WTC11 (cell line): ENCODE measurements around the gene CLCN4. TPM values are rescaled to one million over a fixed set of nuclear protein-coding genes. Genes with fewer than 3 reads are reported as not detected.

Experiments
- ATAC-seq: fragments of 200-7000 bp; cut with Tn5 transposase; 2 replicates; pipeline ENCODE4 v1.10.0; 2021; ENCODE audit warnings: mild to moderate bottlenecking, moderate library complexity
- CTCF ChIA-PET: fragments of 300-600 bp; sonication (Branson Sonifier 250); formaldehyde crosslinking; loops from one replicate; lab custom pipeline; 2021; ENCODE audit warnings: antibody characterized with exemption; lab: Charles Lee
- POLR2A ChIA-PET: fragments of 350-600 bp; sonication (Branson Sonifier 250); formaldehyde crosslinking; loops from one replicate; lab custom pipeline; 2021; ENCODE audit warnings: antibody characterized with exemption; lab: Charles Lee
- DNase-seq: peaks from one replicate; pipeline ENCODE4 v3.0.0; 2021; ENCODE audit warnings: low spot score
- H3K27ac Mint-ChIP-seq: 2 replicates; pipeline ENCODE4 v1.8.0; 2021; ENCODE audit warnings: mixed read lengths
- H3K27me3 Mint-ChIP-seq: 2 replicates; pipeline ENCODE4 v1.8.0; 2021; ENCODE audit warnings: low read depth, mild to moderate bottlenecking, moderate library complexity, mixed read lengths
- H3K36me3 Mint-ChIP-seq: 2 replicates; pipeline ENCODE4 v1.8.0; 2021; ENCODE audit warnings: mixed read lengths
- H3K4me1 Mint-ChIP-seq: 2 replicates; pipeline ENCODE4 v1.8.0; 2022; ENCODE audit warnings: mixed read lengths
- H3K4me3 Mint-ChIP-seq: 2 replicates; pipeline ENCODE4 v1.8.0; 2021; ENCODE audit warnings: mild to moderate bottlenecking, moderate library complexity, mixed read lengths
- H3K9me3 Mint-ChIP-seq: 2 replicates; pipeline ENCODE4 v1.8.0; 2021; ENCODE audit warnings: mixed read lengths
- E2F4 ChIP-seq: sonication (generic); formaldehyde crosslinking; IDR thresholded peaks from 2 replicates; pipeline ENCODE4 v1.8.1; 2022; ENCODE audit warnings: low read depth, mild to moderate bottlenecking, moderate library complexity, missing genetic modification reagents, borderline replicate concordance
- ELF4 ChIP-seq: sonication (generic); formaldehyde crosslinking; IDR thresholded peaks from 2 replicates; pipeline ENCODE4 v1.8.1; 2022; ENCODE audit warnings: low read depth, mild to moderate bottlenecking, moderate library complexity, missing genetic modification reagents
- EMX1 ChIP-seq: fragments of 250-450 bp; sonication (Bioruptor Pico); IDR thresholded peaks from 2 replicates; pipeline ENCODE4 v1.8.0; 2021; ENCODE audit warnings: mild to moderate bottlenecking
- ESRRA ChIP-seq: sonication (generic); formaldehyde crosslinking; IDR thresholded peaks from 2 replicates; pipeline ENCODE4 v1.8.1; 2022; ENCODE audit warnings: mild to moderate bottlenecking, missing genetic modification reagents, borderline replicate concordance
- FOXP1 ChIP-seq: sonication (generic); formaldehyde crosslinking; IDR thresholded peaks from 2 replicates; pipeline ENCODE4 v1.8.0; 2022; ENCODE audit warnings: missing genetic modification reagents, mild to moderate bottlenecking, moderate library complexity, borderline replicate concordance
- HMGXB4 ChIP-seq: sonication (generic); formaldehyde crosslinking; IDR thresholded peaks from 2 replicates; pipeline ENCODE4 v1.8.1; 2023; ENCODE audit warnings: mild to moderate bottlenecking, moderate library complexity, missing genetic modification reagents
- KAT7 ChIP-seq: sonication (generic); formaldehyde crosslinking; IDR thresholded peaks from 2 replicates; pipeline ENCODE4 v1.8.1; 2023; ENCODE audit warnings: missing genetic modification reagents, mild to moderate bottlenecking, borderline replicate concordance
- NFYB ChIP-seq: sonication (generic); formaldehyde crosslinking; conservative IDR thresholded peaks from 2 replicates; pipeline ENCODE4 v1.8.0; 2022; ENCODE audit warnings: low read depth, missing genetic modification reagents
- PRDM15 ChIP-seq: sonication (generic); formaldehyde crosslinking; IDR thresholded peaks from 2 replicates; pipeline ENCODE4 v1.8.0; 2022; ENCODE audit warnings: missing genetic modification reagents
- RELA ChIP-seq: sonication (generic); formaldehyde crosslinking; IDR thresholded peaks from 2 replicates; pipeline ENCODE4 v1.8.1; 2022; ENCODE audit warnings: missing genetic modification reagents, mild to moderate bottlenecking, borderline replicate concordance
- RORB ChIP-seq: fragments of 250-450 bp; sonication (Bioruptor Pico); IDR thresholded peaks from 2 replicates; pipeline ENCODE4 v1.9.0; 2021; ENCODE audit warnings: mild to moderate bottlenecking
- ZNF219 ChIP-seq: sonication (generic); formaldehyde crosslinking; IDR thresholded peaks from 2 replicates; pipeline ENCODE4 v1.8.0; 2023; ENCODE audit warnings: missing genetic modification reagents, mild to moderate bottlenecking, borderline replicate concordance
- ZNF396 ChIP-seq: fragments of 250-450 bp; sonication (Bioruptor Pico); IDR thresholded peaks from 2 replicates; pipeline ENCODE4 v1.8.0; 2021; ENCODE audit warnings: mild to moderate bottlenecking, moderate library complexity, borderline replicate concordance
- ZNF423 ChIP-seq: fragments of 250-450 bp; sonication (Bioruptor Pico); IDR thresholded peaks from 2 replicates; pipeline ENCODE4 v2.1.2; 2022; ENCODE audit warnings: mild to moderate bottlenecking, moderate library complexity
- total RNA-seq: library from RNA; stranded (reverse); gene quantifications from 3 replicates; pipeline ENCODE4 v1.2.3, GENCODE V29; 2021
- TF ChIP-seq, protein P1 (sequence below): sonication (generic); formaldehyde crosslinking; IDR thresholded peaks from 2 replicates; pipeline ENCODE4 v1.8.1; 2022; ENCODE audit warnings: mild to moderate bottlenecking, missing genetic modification reagents, moderate library complexity, borderline replicate concordance
- TF ChIP-seq, protein P2 (sequence below): fragments of 250-450 bp; sonication (Bioruptor Pico); IDR thresholded peaks from 2 replicates; pipeline ENCODE4 v1.9.0; 2021; ENCODE audit warnings: mild to moderate bottlenecking
- TF ChIP-seq, protein P3 (sequence below): sonication (generic); formaldehyde crosslinking; IDR thresholded peaks from 2 replicates; pipeline ENCODE4 v1.8.0; 2022; ENCODE audit warnings: mild to moderate bottlenecking, missing genetic modification reagents
- TF ChIP-seq, protein P4 (sequence below): sonication (generic); formaldehyde crosslinking; IDR thresholded peaks from 2 replicates; pipeline ENCODE4 v1.8.0; 2022; ENCODE audit warnings: mild to moderate bottlenecking, missing genetic modification reagents

Gene CLCN4
- total RNA-seq, 1 experiment from 2014 or later, result 8.9 TPM

DNA sequence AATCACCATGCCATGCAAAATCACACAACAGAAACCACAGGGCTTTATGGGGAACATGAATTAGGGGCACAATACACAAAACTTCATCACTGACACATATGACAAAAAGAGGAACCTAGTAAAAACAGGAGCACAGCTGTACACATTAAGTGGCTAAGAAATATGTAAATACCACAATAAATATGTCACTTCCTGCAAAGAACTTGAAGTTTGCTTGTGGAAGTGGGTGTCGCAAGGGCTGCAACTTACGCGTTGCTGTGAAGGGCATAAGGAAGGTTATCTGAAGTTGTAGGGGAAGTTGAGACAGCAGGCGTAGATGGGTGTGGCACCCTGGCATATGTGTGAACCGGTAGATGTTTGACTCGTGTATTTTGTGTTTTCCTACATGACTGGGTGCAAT lies 42.4 kb downstream of the CLCN4 start:
- Mint-ChIP-seq H3K36me3 (peaks cover 10% of the 10 kb centered on the region), H3K4me3 (no peak overlapping the region), H3K27me3 (no peaks in the 10 kb centered on the region), H3K27ac (no peak overlapping the region), H3K4me1 (no peaks in the 10 kb centered on the region), H3K9me3 (no peaks in the 10 kb centered on the region)
- DNase-seq (no peak), ATAC-seq (no peak)
- TF ChIP-seq, protein P1, sequence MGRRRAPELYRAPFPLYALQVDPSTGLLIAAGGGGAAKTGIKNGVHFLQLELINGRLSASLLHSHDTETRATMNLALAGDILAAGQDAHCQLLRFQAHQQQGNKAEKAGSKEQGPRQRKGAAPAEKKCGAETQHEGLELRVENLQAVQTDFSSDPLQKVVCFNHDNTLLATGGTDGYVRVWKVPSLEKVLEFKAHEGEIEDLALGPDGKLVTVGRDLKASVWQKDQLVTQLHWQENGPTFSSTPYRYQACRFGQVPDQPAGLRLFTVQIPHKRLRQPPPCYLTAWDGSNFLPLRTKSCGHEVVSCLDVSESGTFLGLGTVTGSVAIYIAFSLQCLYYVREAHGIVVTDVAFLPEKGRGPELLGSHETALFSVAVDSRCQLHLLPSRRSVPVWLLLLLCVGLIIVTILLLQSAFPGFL (CRISPR knock-in tag), result no peak
- TF ChIP-seq RORB (CRISPR knock-in tag) (no peak), EMX1 (CRISPR knock-in tag) (no peak), RELA (CRISPR knock-in tag) (no peak), ZNF423 (no peak), HMGXB4 (CRISPR knock-in tag) (no peak), ELF4 (CRISPR knock-in tag) (no peak)
- TF ChIP-seq, protein P2, sequence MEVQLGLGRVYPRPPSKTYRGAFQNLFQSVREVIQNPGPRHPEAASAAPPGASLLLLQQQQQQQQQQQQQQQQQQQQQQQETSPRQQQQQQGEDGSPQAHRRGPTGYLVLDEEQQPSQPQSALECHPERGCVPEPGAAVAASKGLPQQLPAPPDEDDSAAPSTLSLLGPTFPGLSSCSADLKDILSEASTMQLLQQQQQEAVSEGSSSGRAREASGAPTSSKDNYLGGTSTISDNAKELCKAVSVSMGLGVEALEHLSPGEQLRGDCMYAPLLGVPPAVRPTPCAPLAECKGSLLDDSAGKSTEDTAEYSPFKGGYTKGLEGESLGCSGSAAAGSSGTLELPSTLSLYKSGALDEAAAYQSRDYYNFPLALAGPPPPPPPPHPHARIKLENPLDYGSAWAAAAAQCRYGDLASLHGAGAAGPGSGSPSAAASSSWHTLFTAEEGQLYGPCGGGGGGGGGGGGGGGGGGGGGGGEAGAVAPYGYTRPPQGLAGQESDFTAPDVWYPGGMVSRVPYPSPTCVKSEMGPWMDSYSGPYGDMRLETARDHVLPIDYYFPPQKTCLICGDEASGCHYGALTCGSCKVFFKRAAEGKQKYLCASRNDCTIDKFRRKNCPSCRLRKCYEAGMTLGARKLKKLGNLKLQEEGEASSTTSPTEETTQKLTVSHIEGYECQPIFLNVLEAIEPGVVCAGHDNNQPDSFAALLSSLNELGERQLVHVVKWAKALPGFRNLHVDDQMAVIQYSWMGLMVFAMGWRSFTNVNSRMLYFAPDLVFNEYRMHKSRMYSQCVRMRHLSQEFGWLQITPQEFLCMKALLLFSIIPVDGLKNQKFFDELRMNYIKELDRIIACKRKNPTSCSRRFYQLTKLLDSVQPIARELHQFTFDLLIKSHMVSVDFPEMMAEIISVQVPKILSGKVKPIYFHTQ (CRISPR knock-in tag), result no peak
- TF ChIP-seq, protein P3, sequence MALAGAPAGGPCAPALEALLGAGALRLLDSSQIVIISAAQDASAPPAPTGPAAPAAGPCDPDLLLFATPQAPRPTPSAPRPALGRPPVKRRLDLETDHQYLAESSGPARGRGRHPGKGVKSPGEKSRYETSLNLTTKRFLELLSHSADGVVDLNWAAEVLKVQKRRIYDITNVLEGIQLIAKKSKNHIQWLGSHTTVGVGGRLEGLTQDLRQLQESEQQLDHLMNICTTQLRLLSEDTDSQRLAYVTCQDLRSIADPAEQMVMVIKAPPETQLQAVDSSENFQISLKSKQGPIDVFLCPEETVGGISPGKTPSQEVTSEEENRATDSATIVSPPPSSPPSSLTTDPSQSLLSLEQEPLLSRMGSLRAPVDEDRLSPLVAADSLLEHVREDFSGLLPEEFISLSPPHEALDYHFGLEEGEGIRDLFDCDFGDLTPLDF (CRISPR knock-in tag), result no peak
- ChIA-PET CTCF (no interaction called here), POLR2A (no interaction called here)

- POLR2A ChIA-PET, result no interaction called here
- Mint-ChIP-seq H3K4me3 (no peak overlapping the region), H3K36me3 (0 out of 2 replicates have a peak, but pooled peaks cover 3% of the 10 kb centered on the region), H3K27me3 (no peaks in the 10 kb centered on the region), H3K27ac (no peak overlapping the region), H3K4me1 (no peaks in the 10 kb centered on the region), H3K9me3 (peaks cover 3% of the 10 kb centered on the region; the same call in 1 of the 2 replicates)
- ATAC-seq (no peak), DNase-seq (no peak)
- CTCF ChIA-PET, result interaction anchor here (1.2 kb wide), 1 partner anchor 118 kb away, joined by 5 read pairs; no protein-coding TSS in a partner anchor
- TF ChIP-seq ELF4 (CRISPR knock-in tag) (no peak), FOXP1 (no peak), ESRRA (CRISPR knock-in tag) (no peak), NFYB (CRISPR knock-in tag) (no peak), ZNF219 (CRISPR knock-in tag) (no peak), KAT7 (CRISPR knock-in tag) (no peak), RORB (CRISPR knock-in tag) (no peak), ZNF396 (no peak), PRDM15 (CRISPR knock-in tag) (no peak), E2F4 (no peak)
- TF ChIP-seq, protein P4, sequence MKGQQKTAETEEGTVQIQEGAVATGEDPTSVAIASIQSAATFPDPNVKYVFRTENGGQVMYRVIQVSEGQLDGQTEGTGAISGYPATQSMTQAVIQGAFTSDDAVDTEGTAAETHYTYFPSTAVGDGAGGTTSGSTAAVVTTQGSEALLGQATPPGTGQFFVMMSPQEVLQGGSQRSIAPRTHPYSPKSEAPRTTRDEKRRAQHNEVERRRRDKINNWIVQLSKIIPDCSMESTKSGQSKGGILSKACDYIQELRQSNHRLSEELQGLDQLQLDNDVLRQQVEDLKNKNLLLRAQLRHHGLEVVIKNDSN, result no peak
Measured at GRCh38 chrX:10203617-10204016, 46.8 kb downstream of the CLCN4 start.
